Heart left ventricle (tissue), 13 donors: Measurements from ENCODE around the gene HOXC13.

Source experiments
- POLR2A ChIP-seq, 2 donors: fragments of 450-650 bp; IDR thresholded peaks; one replicate each; pipeline ENCODE4 v1.6.1; 2017; ENCODE audit warnings: antibody characterized with exemption in 2 of 2, mild to moderate bottlenecking in 2 of 2, moderate library complexity in 2 of 2
- TF ChIP-seq, protein P1 (sequence below), 12 donors: fragments of 200-600 bp; sonication (generic) in 4 of 12; IDR thresholded peaks; one replicate each; pipeline versions ENCODE4 v1.5.0 to v1.8.0; 2018 to 2022; ENCODE audit warnings: antibody characterized with exemption in 12 of 12, mild to moderate bottlenecking in 5 of 12
- donor health status: ischemic (EF 13 %, LVEDD 7.1; RV severe dilation, severe dysfunction).
- donor health status: DM: no; HTN: yes; CAD: no.
- donor health status: DM: no; HTN: no; CAD: no.
- donor health status: ischemic (EF 25% LVEDD 6.9; RV normal size, moderate dysfunction).
- donor health status: ischemic (EF 25% LVEDD 5.7; RV mildly dilated, moderate dysfunction).
- donor health status: ischemic (EF 35%, LVEDD 5.7; RV mildly dilated, moderate dysfunction).
- donor health status: nonischemic (EF 11% LVEDD 7.7; RV severe dilation, severe dysfunction).
- donor health status: DM: yes; HTN: yes; CAD: no.
- donor health status: PGD.
- donor health status: ischemic (EF 29% LVEDD 5.4; RV normal size, mild dysfunction).
- donor health status: nonischemic (EF 23%, LVEDD 6.1; RV moderate dilation, normal function).

DNA sequence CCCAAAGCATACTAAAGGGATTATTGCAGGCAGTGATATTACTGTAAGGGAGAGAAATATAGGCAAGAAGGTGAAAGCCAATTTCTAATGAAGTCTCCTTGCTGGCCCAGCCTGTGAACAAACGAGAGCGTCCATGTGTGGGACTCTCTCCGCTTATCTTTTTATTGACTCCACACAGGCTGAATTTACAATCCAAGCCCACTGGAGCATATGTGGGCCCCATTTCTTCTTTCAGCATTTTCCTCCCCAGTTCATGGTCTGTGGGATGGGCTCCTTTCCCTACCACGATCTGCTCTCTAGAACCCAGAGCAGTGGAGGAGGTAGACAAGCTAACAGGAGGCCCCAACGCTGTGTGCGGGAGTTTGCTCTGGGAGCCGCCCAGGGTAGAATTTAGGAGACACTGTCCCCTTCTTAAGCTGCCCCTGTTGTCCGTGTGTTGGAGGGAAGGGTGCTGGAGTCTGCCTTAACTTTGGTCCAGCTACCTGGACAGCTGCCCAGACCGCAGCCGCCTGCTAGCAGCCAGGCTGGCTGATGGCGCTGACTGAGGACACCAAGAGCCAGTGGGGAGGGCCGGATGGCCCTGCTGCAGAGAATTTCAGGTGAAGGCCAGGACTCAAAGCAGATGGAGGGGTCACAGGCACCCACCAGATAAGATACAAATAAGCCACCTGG, 31.1 kb downstream of the HOXC13 start:
- TF ChIP-seq, protein P1, sequence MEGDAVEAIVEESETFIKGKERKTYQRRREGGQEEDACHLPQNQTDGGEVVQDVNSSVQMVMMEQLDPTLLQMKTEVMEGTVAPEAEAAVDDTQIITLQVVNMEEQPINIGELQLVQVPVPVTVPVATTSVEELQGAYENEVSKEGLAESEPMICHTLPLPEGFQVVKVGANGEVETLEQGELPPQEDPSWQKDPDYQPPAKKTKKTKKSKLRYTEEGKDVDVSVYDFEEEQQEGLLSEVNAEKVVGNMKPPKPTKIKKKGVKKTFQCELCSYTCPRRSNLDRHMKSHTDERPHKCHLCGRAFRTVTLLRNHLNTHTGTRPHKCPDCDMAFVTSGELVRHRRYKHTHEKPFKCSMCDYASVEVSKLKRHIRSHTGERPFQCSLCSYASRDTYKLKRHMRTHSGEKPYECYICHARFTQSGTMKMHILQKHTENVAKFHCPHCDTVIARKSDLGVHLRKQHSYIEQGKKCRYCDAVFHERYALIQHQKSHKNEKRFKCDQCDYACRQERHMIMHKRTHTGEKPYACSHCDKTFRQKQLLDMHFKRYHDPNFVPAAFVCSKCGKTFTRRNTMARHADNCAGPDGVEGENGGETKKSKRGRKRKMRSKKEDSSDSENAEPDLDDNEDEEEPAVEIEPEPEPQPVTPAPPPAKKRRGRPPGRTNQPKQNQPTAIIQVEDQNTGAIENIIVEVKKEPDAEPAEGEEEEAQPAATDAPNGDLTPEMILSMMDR (IDR thresholded peaks at IDR 0.05), result no peak
- no peak for TF ChIP-seq POLR2A (IDR thresholded peaks at IDR 0.05)
